Pons (tissue), 1 donor: ENCODE data around the gene ANTKMT.
"Not testable (repeated sequence)": the region's sequence is repeated elsewhere in the genome, so short reads cannot be mapped to it uniquely, and the experiment has no call there.

Experiments used
- DNase-seq: peaks from one replicate; pipeline ENCODE4 v3.0.0-alpha.2; 2016; ENCODE audit warnings: low spot score

The ANTKMT gene

GRCh38 chr16:681746-682427, 39.1 kb upstream of the ANTKMT start:
- no peak for DNase-seq

DNA sequence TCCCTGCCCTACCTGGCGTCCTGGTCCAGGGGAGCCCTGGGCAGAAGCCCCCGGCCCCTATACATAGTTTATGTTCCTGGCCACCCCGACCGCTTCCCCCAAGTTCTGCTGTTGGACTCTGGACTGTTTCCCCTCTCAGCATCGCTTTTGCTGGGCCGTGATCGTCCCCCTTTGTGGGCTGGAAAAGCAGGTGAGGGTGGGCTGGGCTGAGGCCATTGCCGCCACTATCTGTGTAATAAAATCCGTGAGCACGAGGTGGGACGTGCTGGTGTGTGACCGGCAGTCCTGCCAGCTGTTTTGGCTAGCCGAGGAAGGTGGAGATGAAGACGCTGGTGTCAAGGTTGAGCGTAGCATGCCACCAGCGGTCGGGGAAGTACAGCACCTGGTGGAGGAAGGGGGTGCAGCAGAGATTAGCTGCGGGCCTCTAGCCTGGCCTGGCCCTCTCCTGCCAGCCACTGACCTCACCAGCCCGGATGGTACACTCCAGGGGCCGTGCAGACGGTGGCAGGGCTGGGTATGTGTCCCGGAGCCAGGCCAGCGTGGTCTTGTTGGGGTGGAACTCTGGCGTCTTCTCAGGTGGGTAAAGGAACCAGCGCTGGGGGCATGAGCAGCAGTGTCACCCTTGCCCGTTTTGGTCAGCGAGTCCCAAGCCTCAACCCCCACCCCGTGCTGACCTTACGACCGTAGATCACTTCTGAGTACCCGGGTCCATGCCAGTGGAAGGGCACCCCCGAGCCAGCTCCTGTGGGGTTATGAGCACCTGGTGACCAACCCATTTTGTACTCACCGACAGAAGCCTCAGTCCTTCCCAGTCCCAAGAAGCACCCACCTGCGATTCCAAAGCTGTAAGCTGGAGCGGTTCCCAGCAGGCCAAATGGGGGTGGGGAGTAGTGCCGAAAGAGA, 38.2 kb upstream of the ANTKMT start:
- no peak for DNase-seq

GRCh38 chr16:683396-684070, 37.4 kb upstream of the ANTKMT start:
- DNase-seq, result no peak

DNA sequence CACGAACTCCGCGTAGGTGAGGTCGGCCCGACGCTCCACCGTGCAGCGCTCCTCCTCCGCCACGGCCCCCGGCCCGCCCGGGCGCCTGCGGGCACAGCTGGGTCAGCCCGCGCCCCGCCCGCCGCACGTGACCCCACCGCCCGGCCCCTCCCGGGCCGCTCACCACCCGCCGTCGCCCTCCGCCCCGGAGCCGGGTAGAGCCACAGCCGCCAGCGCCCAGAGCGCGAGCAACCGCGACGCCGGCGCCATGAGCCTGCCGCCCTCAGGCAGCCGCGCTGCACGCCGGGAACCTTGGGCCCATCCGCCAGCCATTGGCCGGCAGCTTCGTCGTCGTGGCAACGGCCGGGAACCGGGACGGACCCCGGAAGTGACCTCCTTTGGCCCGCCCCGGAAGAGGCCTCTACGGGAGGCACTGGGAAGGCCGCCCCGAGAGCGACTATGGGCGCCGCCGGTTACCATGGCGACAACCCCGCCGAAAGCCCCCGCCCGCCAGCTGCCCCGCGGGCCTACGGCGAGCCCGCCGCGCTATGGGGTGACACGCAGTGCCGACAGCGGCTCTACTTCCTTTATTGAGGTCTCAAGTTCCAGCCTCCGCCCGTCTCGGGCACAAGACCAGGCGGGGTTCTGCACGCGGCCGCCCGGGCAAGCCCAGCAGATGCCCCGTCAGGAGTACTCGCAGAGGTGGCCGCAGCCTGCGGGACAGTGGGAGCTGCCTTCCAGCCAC, 36.7 kb upstream of the ANTKMT start, which contains the start of gene JMJD8:
Gene JMJD8 (minus strand): TSS at position 264 of the 724 bp plus-strand sequence. CDS start 15 bp downstream, at position 249.
- peak; percentile 88 for DNase-seq

- DNase-seq, result no peak
Measured at GRCh38 chr16:684961-685696, 35.8 kb upstream of the ANTKMT start.

DNA sequence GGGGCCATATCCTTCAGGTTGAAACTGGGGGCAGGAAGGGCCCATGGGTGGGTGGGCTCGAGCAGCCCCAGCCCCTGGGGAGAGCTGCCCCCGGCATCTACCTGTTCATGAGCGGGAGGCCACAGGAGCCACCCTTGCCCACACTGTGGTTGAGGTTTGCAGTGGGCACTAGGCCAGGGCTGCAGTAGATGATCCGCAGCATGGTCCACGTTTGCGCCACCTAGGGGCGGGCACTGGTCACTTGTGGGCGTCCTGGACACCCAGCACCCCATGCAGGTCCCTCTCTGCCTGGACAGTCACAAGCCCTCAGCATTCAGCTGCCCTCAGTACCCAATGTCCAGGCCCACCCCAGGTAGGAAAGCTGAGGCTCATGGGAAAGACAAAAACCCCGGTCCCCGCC, 35.0 kb upstream of the ANTKMT start:
- DNase-seq, result no peak

- DNase-seq, result no peak
Measured at GRCh38 chr16:686459-687260, 34.3 kb upstream of the ANTKMT start.

DNA sequence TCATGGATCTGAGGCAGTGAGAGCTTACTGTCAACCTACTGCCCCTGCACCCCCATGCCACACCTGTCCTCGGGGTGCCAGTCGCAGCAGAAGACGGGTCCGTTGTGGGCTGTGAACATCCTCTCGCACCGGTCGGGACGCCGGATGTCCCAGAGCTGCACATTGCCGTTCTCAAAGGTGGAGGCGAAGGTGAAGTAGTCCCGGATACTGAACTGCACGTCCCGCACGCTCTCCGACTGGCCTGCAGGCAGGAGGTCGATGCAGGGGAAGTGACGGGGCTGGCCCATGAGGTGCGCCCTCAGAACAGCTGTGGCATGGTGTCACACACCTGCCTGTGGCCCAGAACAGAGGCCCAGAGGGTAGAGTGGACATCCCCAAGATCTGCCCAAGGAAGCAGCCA, 33.4 kb upstream of the ANTKMT start:
- no peak for DNase-seq

DNA sequence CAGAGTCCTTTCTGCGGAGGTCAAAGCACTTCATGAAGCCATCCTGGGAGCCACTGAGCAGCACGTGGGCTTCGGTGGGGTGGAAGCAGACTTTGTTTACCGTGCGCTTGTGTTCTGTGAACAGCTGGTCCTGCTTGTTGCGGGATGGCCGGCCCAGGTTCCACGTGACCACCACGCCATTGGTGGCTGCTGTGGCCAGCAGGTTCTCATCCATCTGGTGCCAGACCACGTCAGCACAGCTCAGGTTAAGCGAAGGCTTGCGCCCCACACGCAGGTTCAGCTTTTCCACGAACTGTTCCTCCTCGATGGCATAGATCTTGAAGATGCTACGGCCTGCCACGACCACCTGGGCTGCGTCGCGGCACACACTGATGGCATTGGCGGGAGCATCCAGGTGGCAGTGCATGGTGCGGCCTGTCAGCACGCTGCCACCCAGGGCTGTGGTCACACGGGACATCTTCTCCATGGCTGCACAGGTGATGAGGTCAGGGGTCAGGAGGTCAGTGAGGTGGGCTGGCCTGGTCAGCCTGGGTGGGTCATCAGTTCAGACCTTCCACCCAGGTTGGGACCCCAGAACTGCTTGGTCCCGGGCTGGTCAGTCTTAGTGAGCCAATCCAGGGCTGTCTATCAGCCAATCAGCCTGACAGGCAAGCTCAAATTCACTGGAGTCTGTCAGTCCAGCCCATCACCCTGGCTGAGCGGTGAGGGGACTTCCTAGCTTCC, 31.6 kb upstream of the ANTKMT start:
- no peak for DNase-seq

- not testable (repeated sequence) for DNase-seq
Measured at GRCh38 chr16:691242-691641, 29.7 kb upstream of the ANTKMT start.

- no peak for DNase-seq
Measured at GRCh38 chr16:692356-693108, 28.4 kb upstream of the ANTKMT start.

DNA sequence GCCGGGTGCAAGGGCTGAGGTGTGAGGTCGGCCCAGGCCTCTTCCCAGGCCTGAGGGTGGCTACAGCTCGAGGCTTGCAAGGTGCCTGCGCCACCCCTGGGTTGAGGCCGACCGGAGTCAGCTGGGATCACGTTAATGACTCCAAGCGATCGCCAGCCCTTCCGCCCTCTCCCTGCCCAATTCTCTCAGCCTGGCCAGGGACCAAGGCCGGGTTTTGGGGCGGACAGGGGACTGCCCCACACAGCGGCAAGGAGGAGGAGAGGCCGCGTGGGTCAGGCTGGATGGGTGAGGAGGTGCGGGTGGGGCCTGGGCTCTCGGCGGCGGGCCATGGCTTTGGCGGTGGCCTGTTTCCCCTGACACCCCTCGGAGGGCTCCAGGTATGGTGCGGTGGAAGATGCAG, 27.6 kb upstream of the ANTKMT start:
- no peak for DNase-seq

DNA sequence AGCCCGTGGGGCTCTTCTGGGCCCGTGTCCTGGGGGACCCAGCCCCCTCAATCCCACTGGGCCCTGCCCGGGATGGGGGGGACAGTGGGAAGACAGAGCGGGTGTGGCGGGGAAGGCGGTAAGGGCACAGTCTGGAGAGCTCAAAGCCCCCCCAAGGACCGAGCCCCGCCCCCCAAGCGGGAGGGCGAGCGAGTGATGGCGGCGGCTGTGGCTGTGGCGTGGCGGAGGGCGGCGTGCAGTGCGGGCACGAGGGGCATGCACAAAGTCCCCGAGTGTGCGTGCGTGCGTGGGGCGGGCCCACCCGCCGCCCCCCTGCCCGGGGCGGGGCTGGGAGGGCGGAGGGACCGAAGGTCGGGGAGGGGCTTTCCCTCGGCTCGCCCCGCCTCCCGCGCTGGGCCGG, 27.2 kb upstream of the ANTKMT start:
- DNase-seq, result no peak

GRCh38 chr16:694187-694862, 26.6 kb upstream of the ANTKMT start:
- DNase-seq, result no peak

GRCh38 chr16:694863-695354, 26.0 kb upstream of the ANTKMT start:
- no peak for DNase-seq

- no peak for DNase-seq
Measured at GRCh38 chr16:695355-696089, 25.4 kb upstream of the ANTKMT start.

DNA sequence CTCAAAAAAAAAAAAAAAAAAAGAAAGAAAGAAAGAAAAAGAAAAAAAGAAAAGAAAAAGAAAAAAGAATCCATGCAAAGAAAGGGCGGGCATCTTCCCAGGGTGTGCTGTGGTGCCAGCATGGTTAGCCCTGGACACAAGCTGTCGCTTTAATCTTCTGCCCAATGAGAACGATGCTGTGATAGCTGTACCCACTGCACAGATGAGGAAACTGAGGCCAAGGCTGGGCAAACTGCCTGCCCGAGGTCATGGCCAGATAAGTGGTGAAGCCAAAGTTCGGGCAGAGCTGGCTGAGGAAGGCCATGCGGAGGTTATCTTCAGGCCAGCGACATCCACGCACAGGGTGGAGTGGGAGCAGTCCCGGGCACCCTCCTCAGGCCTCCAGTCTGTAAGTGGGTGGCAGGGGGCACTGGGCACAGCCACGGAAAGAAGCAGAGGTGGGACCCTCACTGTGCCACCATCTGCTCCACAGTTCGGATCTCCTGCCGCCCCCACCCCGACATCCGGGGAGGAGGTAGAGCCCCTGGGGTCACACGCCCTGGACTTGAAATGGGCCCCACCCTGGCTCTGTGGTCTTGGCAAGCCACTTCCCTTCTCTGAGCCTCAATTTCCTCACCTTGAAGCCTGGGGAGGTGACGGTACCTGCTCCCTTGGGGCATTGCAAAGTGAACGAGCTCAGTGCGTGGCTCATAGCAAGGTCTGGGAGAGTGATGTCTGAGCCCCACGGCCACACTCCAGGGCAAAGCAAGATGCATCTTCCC, 21.9 kb upstream of the ANTKMT start:
- no peak for DNase-seq
